Stomach (tissue), 9 donors: ENCODE data around the gene NR4A2. TPM values are rescaled to one million over a fixed set of nuclear protein-coding genes. Genes with fewer than 3 reads are reported as not detected.
A peak's percentile ranks its signal among the peaks of the same experiment; 100 is the strongest.

Experiments
- DNase-seq, 2 donors: peaks; one replicate each; pipeline versions ENCODE4 v3.0.0 to v3.0.0-alpha.2; 2013 to 2019
- H3K27ac ChIP-seq, 5 donors: fragments of 200-600 bp in 4 of 5; sonication (generic) in 4 of 5; one replicate each; pipeline ENCODE4 v1.5.1; 2013 to 2019; ENCODE audit warnings: mild to moderate bottlenecking in 1 of 5, moderate library complexity in 1 of 5
- H3K27me3 ChIP-seq, 3 donors: fragments of 200-600 bp; sonication (generic); one replicate each; pipeline ENCODE4 v1.5.1; 2017 to 2019; ENCODE audit warnings: mixed run types in 1 of 3
- H3K36me3 ChIP-seq, 4 donors: fragments of 200-600 bp; sonication (generic); 1 replicate in 3 of 4; 2 replicates in 1 of 4; pipeline ENCODE4 v1.5.1; 2016 to 2019
- H3K4me1 ChIP-seq, 4 donors: fragments of 200-600 bp; sonication (generic); one replicate each; pipeline ENCODE4 v1.5.1; 2016 to 2019
- H3K4me3 ChIP-seq, 4 donors: fragments of 200-600 bp; sonication (generic) in 3 of 4; one replicate each; pipeline ENCODE4 v1.5.1; 2016 to 2019; ENCODE audit warnings: mild to moderate bottlenecking in 1 of 4
- H3K9me3 ChIP-seq, 4 donors: fragments of 200-600 bp; sonication (generic); one replicate each; pipeline ENCODE4 v1.5.1; 2016 to 2019
- EP300 ChIP-seq: sonication (generic); formaldehyde crosslinking; IDR thresholded peaks from one replicate; pipeline ENCODE4 v1.6.1; 2017; ENCODE audit warnings: antibody characterized with exemption
- POLR2A ChIP-seq, 4 donors: fragments of 450-650 bp; IDR thresholded peaks; one replicate each; pipeline ENCODE4 v1.6.1; 2016; ENCODE audit warnings: antibody characterized with exemption in 4 of 4, control low read depth in 2 of 4, mild to moderate bottlenecking in 1 of 4, moderate library complexity in 1 of 4
- POLR2AphosphoS5 ChIP-seq, 3 donors: sonication (generic); formaldehyde crosslinking; IDR thresholded peaks; one replicate each; pipeline ENCODE4 v1.6.1; 2016; ENCODE audit warnings: antibody characterized with exemption in 3 of 3
- WGBS, 5 donors: extraction: QIAGEN DNeasy Blood & Tissue Kit in 3 of 5; methylation state at CpG; one replicate each; pipeline versions ENCODE4 v1.1.5 to v1.1.7; 2013 to 2018; 5-methylcytosine and 5-hydroxymethylcytosine counted together
- intact Hi-C: fragments of 100-400 bp; cut with DNase I; formaldehyde crosslinking; loops from one replicate; pipeline ENCODE4 v1.15.1; 2023; ENCODE audit warnings: low total_unique reads
- polyA plus RNA-seq, 3 donors: library from polyadenylated mRNA; stranded (reverse); fragments of 200-250 nt; gene quantifications; one replicate each; pipeline ENCODE4 v1.2.3, GENCODE V29; 2013
- total RNA-seq, 5 donors: library from RNA; depleted of rRNA; stranded (reverse); fragments of >200 nt; gene quantifications; one replicate each; pipeline versions ENCODE4 v1.1.0 to v1.2.3, GENCODE V29; 2014 to 2016
- TF ChIP-seq, protein P1 (sequence below), 7 experiments: fragments of 450-650 bp in 4 of 7; fragments of 200-600 bp in 3 of 7; sonication (generic) in 3 of 7; IDR thresholded peaks; one replicate each; pipeline ENCODE4 v1.5.1; 2016 to 2019; ENCODE audit warnings: antibody characterized with exemption in 7 of 7, control low read depth in 2 of 7, mild to moderate bottlenecking in 1 of 7
- donor health status: healthy with polysubstance abuse.
- donor health status: Bipolar disorder and iron deficiency.
- donor health status: healthy.

Gene NR4A2
- total and polyA plus RNA-seq, 8 donors: 4.7 to 20.7 (median 10.8) TPM; not detected in 2

- no peak for DNase-seq
- Histone ChIP-seq H3K9me3 (no peaks in the 10 kb centered on the region), H3K27ac (no peak overlapping the region), H3K36me3 (peaks cover 25 to 55% (median 47%) of the 10 kb centered on the region in 4 donors), H3K4me3 (peak overlapping the region in 2 of 4 donors; percentile 26 to 85), H3K4me1 (peaks cover 0 to 33% (median 19%) of the 10 kb centered on the region in 4 donors), H3K27me3 (peaks cover 0 to 32% (median 0%) of the 10 kb centered on the region in 3 donors)
- 66 to 77% (median 74%) methylated on average over 31 to 64 of the region's 64 CpGs for WGBS, 5 donors
- TF ChIP-seq EP300: no peak
- TF ChIP-seq POLR2AphosphoS5 (IDR thresholded peaks at IDR 0.05): no peak
- TF ChIP-seq, protein P1, sequence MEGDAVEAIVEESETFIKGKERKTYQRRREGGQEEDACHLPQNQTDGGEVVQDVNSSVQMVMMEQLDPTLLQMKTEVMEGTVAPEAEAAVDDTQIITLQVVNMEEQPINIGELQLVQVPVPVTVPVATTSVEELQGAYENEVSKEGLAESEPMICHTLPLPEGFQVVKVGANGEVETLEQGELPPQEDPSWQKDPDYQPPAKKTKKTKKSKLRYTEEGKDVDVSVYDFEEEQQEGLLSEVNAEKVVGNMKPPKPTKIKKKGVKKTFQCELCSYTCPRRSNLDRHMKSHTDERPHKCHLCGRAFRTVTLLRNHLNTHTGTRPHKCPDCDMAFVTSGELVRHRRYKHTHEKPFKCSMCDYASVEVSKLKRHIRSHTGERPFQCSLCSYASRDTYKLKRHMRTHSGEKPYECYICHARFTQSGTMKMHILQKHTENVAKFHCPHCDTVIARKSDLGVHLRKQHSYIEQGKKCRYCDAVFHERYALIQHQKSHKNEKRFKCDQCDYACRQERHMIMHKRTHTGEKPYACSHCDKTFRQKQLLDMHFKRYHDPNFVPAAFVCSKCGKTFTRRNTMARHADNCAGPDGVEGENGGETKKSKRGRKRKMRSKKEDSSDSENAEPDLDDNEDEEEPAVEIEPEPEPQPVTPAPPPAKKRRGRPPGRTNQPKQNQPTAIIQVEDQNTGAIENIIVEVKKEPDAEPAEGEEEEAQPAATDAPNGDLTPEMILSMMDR (IDR thresholded peaks at IDR 0.05): no peak
- TF ChIP-seq POLR2A (IDR thresholded peaks at IDR 0.05): no peak
- intact Hi-C loops: no loop called here
Observed at GRCh38 chr2:156329031-156329926, 3.2 kb downstream of the NR4A2 start.

GRCh38 chr2:156327835-156328695 lies 4.5 kb downstream of the NR4A2 start:
- Histone ChIP-seq H3K27ac (no peak overlapping the region), H3K27me3 (peaks cover 0 to 38% (median 0%) of the 10 kb centered on the region in 3 donors), H3K4me3 (no peak overlapping the region), H3K36me3 (peaks cover 25 to 55% (median 47%) of the 10 kb centered on the region in 4 donors), H3K4me1 (peaks cover 0 to 33% (median 19%) of the 10 kb centered on the region in 4 donors), H3K9me3 (no peaks in the 10 kb centered on the region)
- 86 to 90% (median 90%) methylated on average over 38 of the region's 38 CpGs for WGBS, 5 donors
- DNase-seq: no peak
- intact Hi-C loops: no loop called here
- no peak for TF ChIP-seq EP300
- TF ChIP-seq, protein P1 (IDR thresholded peaks at IDR 0.05): no peak
- no peak for TF ChIP-seq POLR2AphosphoS5 (IDR thresholded peaks at IDR 0.05)
- no peak for TF ChIP-seq POLR2A (IDR thresholded peaks at IDR 0.05)

- Histone ChIP-seq H3K4me3 (no peak overlapping the region), H3K27me3 (peaks cover 0 to 52% (median 0%) of the 10 kb centered on the region in 3 donors), H3K27ac (no peak overlapping the region), H3K9me3 (no peaks in the 10 kb centered on the region), H3K4me1 (peaks cover 0 to 44% (median 25%) of the 10 kb centered on the region in 4 donors), H3K36me3 (peaks cover 25 to 55% (median 47%) of the 10 kb centered on the region in 4 donors)
- 79 to 92% (median 88%) methylated on average over 12 of the region's 12 CpGs for WGBS, 5 donors
- no peak for TF ChIP-seq POLR2AphosphoS5 (IDR thresholded peaks at IDR 0.05)
- no peak for DNase-seq
- intact Hi-C loops: no loop called here
Observed at GRCh38 chr2:156326526-156327095, 5.9 kb downstream of the NR4A2 start.

- Histone ChIP-seq H3K4me3 (no peak overlapping the region), H3K9me3 (no peaks in the 10 kb centered on the region), H3K36me3 (peaks cover 25 to 55% (median 47%) of the 10 kb centered on the region in 4 donors), H3K27ac (no peak overlapping the region), H3K27me3 (peaks cover 0 to 59% (median 0%) of the 10 kb centered on the region in 3 donors), H3K4me1 (peaks cover 0 to 44% (median 25%) of the 10 kb centered on the region in 4 donors)
- no peak for DNase-seq
- intact Hi-C loops: no loop called here
- WGBS, 5 donors: 87 to 92% (median 88%) methylated on average over 12 of the region's 12 CpGs
- no peak for TF ChIP-seq POLR2AphosphoS5 (IDR thresholded peaks at IDR 0.05)
Observed at GRCh38 chr2:156325688-156326525, 6.6 kb downstream of the NR4A2 start.
